ENCODE measurements around the gene PFDN2.

GRCh38 chr1:161051219-161051618 lies 66.6 kb downstream of the PFDN2 start:
- TF ChIP-seq POLR2A (IDR thresholded peaks at IDR 0.05) (no peak), CTCF (IDR thresholded peaks at IDR 0.05) (no peak)

All from heart left ventricle (tissue), 13 donors.